ENCODE measurements around the gene FIG4. TPM values are rescaled to one million over a fixed set of nuclear protein-coding genes. Genes with fewer than 3 reads are reported as not detected.

FIG4 gene
- total RNA-seq, 4 donors from 2014 or later, result 12.3 to 19.9 (median 17.1) TPM

GRCh38 chr6:109800771-109801170 is 109.7 kb downstream of the FIG4 start:
- Histone ChIP-seq H3K4me3 (no peak overlapping the region), H3K27me3 (no peaks in the 10 kb centered on the region), H3K36me3 (peaks cover 0 to 32% (median 8%) of the 10 kb centered on the region in 4 donors), H3K9me3 (no peaks in the 10 kb centered on the region), H3K27ac (replicated peaks in 1 of 4) (no peak overlapping the region), H3K4me1 (peaks cover 0 to 2% (median 0%) of the 10 kb centered on the region in 4 donors)
- TF ChIP-seq CTCF (IDR thresholded peaks at IDR 0.05), result no peak
- no peak for TF ChIP-seq POLR2A (IDR thresholded peaks at IDR 0.05; ENCODE audit: low read depth)
- no peak for TF ChIP-seq EP300 (IDR thresholded peaks at IDR 0.05)
- no peak for TF ChIP-seq POLR2AphosphoS5 (IDR thresholded peaks at IDR 0.05)
- DNase-seq (ENCODE audit: extremely low spot score), result no peak
- intact Hi-C loops (cut with DNase I), result no loop called here
- WGBS, result 97% methylated on average over 2 of the region's 2 CpGs

- intact Hi-C loops (cut with DNase I), result no loop called here
- Histone ChIP-seq H3K4me1 (no peaks in the 10 kb centered on the region), H3K9me3 (no peaks in the 10 kb centered on the region)
Measured at GRCh38 chr6:109801794-109802193, 110.7 kb downstream of the FIG4 start.

GRCh38 chr6:109804020-109804419 is 112.9 kb downstream of the FIG4 start:
- H3K4me3 ChIP-seq, result no peak overlapping the region
- H3K4me1 ChIP-seq, result no peaks in the 10 kb centered on the region
- no peaks in the 10 kb centered on the region for H3K27me3 ChIP-seq
- TF ChIP-seq POLR2A (IDR thresholded peaks at IDR 0.05; ENCODE audit: low read depth) (no peak), CTCF (IDR thresholded peaks at IDR 0.05) (no peak), EP300 (IDR thresholded peaks at IDR 0.05) (no peak), POLR2AphosphoS5 (IDR thresholded peaks at IDR 0.05) (no peak)
- 76% methylated on average over 1 of the region's 1 CpG for WGBS
- DNase-seq (ENCODE audit: extremely low spot score), result no peak
- H3K27ac ChIP-seq (replicated peaks in 1 of 4), result no peak overlapping the region
- intact Hi-C loops (cut with DNase I), result no loop called here
- peaks cover 0 to 21% (median 6%) of the 10 kb centered on the region in 4 donors for H3K36me3 ChIP-seq
- H3K9me3 ChIP-seq, result no peaks in the 10 kb centered on the region

More at GRCh38 chr6:109801794-109802193, 110.7 kb downstream of the FIG4 start:
- WGBS, result 94% methylated on average over 2 of the region's 2 CpGs
- DNase-seq (ENCODE audit: extremely low spot score), result no peak
- Histone ChIP-seq H3K4me3 (no peak overlapping the region), H3K27me3 (no peaks in the 10 kb centered on the region), H3K36me3 (peaks cover 0 to 29% (median 8%) of the 10 kb centered on the region in 4 donors), H3K27ac (replicated peaks in 1 of 4) (no peak overlapping the region)
- no peak for TF ChIP-seq CTCF (IDR thresholded peaks at IDR 0.05)
- no peak for TF ChIP-seq POLR2A (IDR thresholded peaks at IDR 0.05; ENCODE audit: low read depth)
- no peak for TF ChIP-seq EP300 (IDR thresholded peaks at IDR 0.05)
- TF ChIP-seq POLR2AphosphoS5 (IDR thresholded peaks at IDR 0.05), result no peak

GRCh38 chr6:109807881-109808280 is 116.8 kb downstream of the FIG4 start:
- TF ChIP-seq POLR2A (IDR thresholded peaks at IDR 0.05; ENCODE audit: low read depth), result no peak
- no peak for TF ChIP-seq EP300 (IDR thresholded peaks at IDR 0.05)
- no peak for TF ChIP-seq POLR2AphosphoS5 (IDR thresholded peaks at IDR 0.05)
- no peak for TF ChIP-seq CTCF (IDR thresholded peaks at IDR 0.05)
- Histone ChIP-seq H3K9me3 (no peaks in the 10 kb centered on the region), H3K27ac (replicated peaks in 1 of 4) (no peak overlapping the region), H3K4me1 (no peaks in the 10 kb centered on the region), H3K36me3 (peaks cover 0 to 4% (median 0%) of the 10 kb centered on the region in 4 donors), H3K4me3 (no peak overlapping the region), H3K27me3 (no peaks in the 10 kb centered on the region)
- intact Hi-C loops (cut with DNase I), result no loop called here
- no peak for DNase-seq (ENCODE audit: extremely low spot score)

GRCh38 chr6:109808837-109809236 is 117.7 kb downstream of the FIG4 start:
- TF ChIP-seq POLR2AphosphoS5 (IDR thresholded peaks at IDR 0.05) (no peak), CTCF (IDR thresholded peaks at IDR 0.05) (no peak)
- H3K9me3 ChIP-seq, result no peaks in the 10 kb centered on the region
- intact Hi-C loops (cut with DNase I), result no loop called here

More at GRCh38 chr6:109808837-109809236, 117.7 kb downstream of the FIG4 start:
- no peak for DNase-seq (ENCODE audit: extremely low spot score)
- H3K27me3 ChIP-seq, result no peaks in the 10 kb centered on the region
- H3K4me3 ChIP-seq, result no peak overlapping the region
- peaks cover 0 to 12% (median 1%) of the 10 kb centered on the region in 4 donors for H3K36me3 ChIP-seq
- WGBS, result 84% methylated on average over 1 of the region's 1 CpG
- no peak overlapping the region for H3K27ac ChIP-seq (replicated peaks in 1 of 4)
- no peaks in the 10 kb centered on the region for H3K4me1 ChIP-seq
